Skeletal muscle satellite cell (primary cell): ENCODE results near the gene ETF1.
A peak's percentile ranks its signal among the peaks of the same experiment; 100 is the strongest.

Experiments
- H3K27me3 ChIP-seq: 2 replicates; pipeline ENCODE4 v1.7.0; 2013; ENCODE audit warnings: low read length; ENCODE audit not compliant: control insufficient read depth, insufficient read depth
- H3K36me3 ChIP-seq: 2 replicates; pipeline ENCODE4 v1.7.0; 2013; ENCODE audit warnings: mild to moderate bottlenecking, control low read depth, low read length; ENCODE audit not compliant: insufficient read depth
- H3K4me1 ChIP-seq: 2 replicates; pipeline ENCODE4 v1.7.0; 2013; ENCODE audit warnings: low read length; ENCODE audit not compliant: control insufficient read depth, insufficient read depth
- H3K4me2 ChIP-seq: 2 replicates; pipeline ENCODE4 v1.7.0; 2013; ENCODE audit warnings: mild to moderate bottlenecking, low read length
- H3K4me3 ChIP-seq: 2 replicates; pipeline ENCODE4 v1.7.0; 2013; ENCODE audit warnings: low read length
- H3K9ac ChIP-seq: 2 replicates; pipeline ENCODE4 v1.7.0; 2013; ENCODE audit warnings: mild to moderate bottlenecking, low read depth, low read length, moderate library complexity
- H3K9me3 ChIP-seq: replicated peaks from 2 replicates; pipeline ENCODE4 v1.7.0; 2013; ENCODE audit warnings: mild to moderate bottlenecking, control low read depth, low read length

The ETF1 gene

GRCh38 chr5:138559937-138560336 lies 16.9 kb upstream of the ETF1 start:
- Histone ChIP-seq H3K4me2 (no peak overlapping the region), H3K9me3 (no peaks in the 10 kb centered on the region), H3K27me3 (no peaks in the 10 kb centered on the region), H3K4me3 (no peak overlapping the region), H3K4me1 (no peaks in the 10 kb centered on the region), H3K9ac (no peak overlapping the region), H3K36me3 (peaks cover 91% of the 10 kb centered on the region)

GRCh38 chr5:138557677-138558076 lies 14.6 kb upstream of the ETF1 start:
- peaks cover 88% of the 10 kb centered on the region for H3K36me3 ChIP-seq
- H3K4me1 ChIP-seq, result no peaks in the 10 kb centered on the region
- H3K4me3 ChIP-seq, result no peak overlapping the region
- no peaks in the 10 kb centered on the region for H3K9me3 ChIP-seq
- no peak overlapping the region for H3K9ac ChIP-seq
- no peak overlapping the region for H3K4me2 ChIP-seq
- no peaks in the 10 kb centered on the region for H3K27me3 ChIP-seq

- Histone ChIP-seq H3K4me3 (no peak overlapping the region), H3K4me1 (no peaks in the 10 kb centered on the region), H3K9ac (no peak overlapping the region), H3K27me3 (no peaks in the 10 kb centered on the region), H3K36me3 (peaks cover 67% of the 10 kb centered on the region), H3K9me3 (no peaks in the 10 kb centered on the region), H3K4me2 (no peak overlapping the region)
These were observed 11.1 kb upstream of the ETF1 start for GRCh38 chr5:138554143-138554542.

GRCh38 chr5:138553437-138554095 lies 10.5 kb upstream of the ETF1 start:
- H3K4me1 ChIP-seq, result no peaks in the 10 kb centered on the region
- H3K9me3 ChIP-seq, result no peaks in the 10 kb centered on the region
- no peaks in the 10 kb centered on the region for H3K27me3 ChIP-seq
- H3K4me2 ChIP-seq, result no peak overlapping the region
- peaks cover 61% of the 10 kb centered on the region for H3K36me3 ChIP-seq
- no peak overlapping the region for H3K4me3 ChIP-seq
- H3K9ac ChIP-seq, result no peak overlapping the region

- no peaks in the 10 kb centered on the region for H3K27me3 ChIP-seq
- no peak overlapping the region for H3K4me3 ChIP-seq
- no peaks in the 10 kb centered on the region for H3K9me3 ChIP-seq
- no peak overlapping the region for H3K9ac ChIP-seq
- peaks cover 52% of the 10 kb centered on the region for H3K36me3 ChIP-seq
- no peaks in the 10 kb centered on the region for H3K4me1 ChIP-seq
- no peak overlapping the region for H3K4me2 ChIP-seq
These were observed 9.6 kb upstream of the ETF1 start for GRCh38 chr5:138552657-138553056.

- no peaks in the 10 kb centered on the region for H3K27me3 ChIP-seq
- no peaks in the 10 kb centered on the region for H3K9me3 ChIP-seq
- H3K36me3 ChIP-seq, result peaks cover 20% of the 10 kb centered on the region
- no peak overlapping the region for H3K4me3 ChIP-seq
- no peak overlapping the region for H3K4me2 ChIP-seq
- H3K9ac ChIP-seq, result no peak overlapping the region
- H3K4me1 ChIP-seq, result peaks cover 18% of the 10 kb centered on the region
These were observed 6.4 kb upstream of the ETF1 start for GRCh38 chr5:138549414-138549813.

GRCh38 chr5:138545919-138546562 lies 3.0 kb upstream of the ETF1 start:
- Histone ChIP-seq H3K9ac (peak overlapping the region; percentile 30), H3K4me2 (peak overlapping the region; percentile 63), H3K4me1 (peaks cover 27% of the 10 kb centered on the region), H3K27me3 (no peaks in the 10 kb centered on the region), H3K9me3 (no peaks in the 10 kb centered on the region), H3K4me3 (no peak overlapping the region), H3K36me3 (peaks cover 10% of the 10 kb centered on the region)

GRCh38 chr5:138544181-138545134 lies 1.4 kb upstream of the ETF1 start:
- Histone ChIP-seq H3K9me3 (no peaks in the 10 kb centered on the region), H3K27me3 (no peaks in the 10 kb centered on the region), H3K36me3 (peaks cover 26% of the 10 kb centered on the region), H3K4me3 (peak overlapping the region; percentile 88), H3K4me2 (peak overlapping the region; percentile 83), H3K4me1 (peaks cover 36% of the 10 kb centered on the region), H3K9ac (peak overlapping the region; percentile 97)

- H3K36me3 ChIP-seq, result peaks cover 30% of the 10 kb centered on the region
- H3K9me3 ChIP-seq, result no peaks in the 10 kb centered on the region
- H3K4me3 ChIP-seq, result peak overlapping the region; percentile 88
- peak overlapping the region; percentile 83 for H3K4me2 ChIP-seq
- H3K27me3 ChIP-seq, result no peaks in the 10 kb centered on the region
- H3K4me1 ChIP-seq, result peaks cover 36% of the 10 kb centered on the region
- H3K9ac ChIP-seq, result peak overlapping the region; percentile 97
These were observed 681 bp upstream of the ETF1 start for GRCh38 chr5:138543730-138544104.

- peak overlapping the region; percentile 99 for H3K4me2 ChIP-seq
- H3K27me3 ChIP-seq, result no peaks in the 10 kb centered on the region
- H3K4me1 ChIP-seq, result peaks cover 36% of the 10 kb centered on the region
- peaks cover 30% of the 10 kb centered on the region for H3K36me3 ChIP-seq
- no peaks in the 10 kb centered on the region for H3K9me3 ChIP-seq
- H3K9ac ChIP-seq, result peak overlapping the region; percentile 100
- peak overlapping the region; percentile 84 for H3K4me3 ChIP-seq
These were observed 668 bp downstream of the ETF1 start for GRCh38 chr5:138542180-138542955.
